Panc1 (cell line): ENCODE measurements around the gene RFX2. TPM values are rescaled to one million over a fixed set of nuclear protein-coding genes. Genes with fewer than 3 reads are reported as not detected.

ENCODE experiments used
- ATAC-seq: fragments of 200-7000 bp; cut with Tn5 transposase; 2 replicates; pipeline ENCODE4 v1.9.1; 2020; ENCODE audit warnings: mild to moderate bottlenecking, moderate library complexity
- BruUV-seq: library from RNA; stranded (reverse); fragments of 400-500 nt; replicated peaks from 2 replicates; lab custom pipeline; 2021; lab: Mats Ljungman, UMichigan
- CTCF ChIA-PET: fragments of 300-600 bp; sonication (Branson Sonifier 250); formaldehyde crosslinking; loops from one replicate; lab custom pipeline; 2022; ENCODE audit warnings: antibody characterized with exemption; lab: Charles Lee
- POLR2A ChIA-PET: fragments of 300-600 bp; sonication (Branson Sonifier 250); formaldehyde crosslinking; loops from one replicate; lab custom pipeline; 2022; ENCODE audit warnings: antibody characterized with exemption; lab: Charles Lee
- DNase-seq: peaks from one replicate; pipeline ENCODE4 v3.0.0-alpha.2; 2010; ENCODE audit warnings: low read depth, low spot score
- H3K27ac ChIP-seq: 2 replicates; pipeline ENCODE4 v1.5.1; 2011; ENCODE audit warnings: mild to moderate bottlenecking, low read length, inconsistent platforms
- H3K27me3 ChIP-seq: fragments of 200-500 bp; sonication (Bioruptor generic); 2 replicates; pipeline ENCODE4 v1.6.0; 2014; ENCODE audit warnings: low read length, inconsistent platforms; ENCODE audit not compliant: control insufficient read depth, insufficient read depth
- H3K36me3 ChIP-seq: fragments of 200-500 bp; sonication (Bioruptor generic); 2 replicates; pipeline ENCODE4 v1.5.1; 2014; ENCODE audit warnings: inconsistent platforms, mild to moderate bottlenecking, low read length, moderate library complexity; ENCODE audit not compliant: control insufficient read depth, insufficient read depth
- H3K4me1 ChIP-seq: 2 replicates; pipeline ENCODE4 v1.5.1; 2011; ENCODE audit warnings: inconsistent platforms, mild to moderate bottlenecking, low read length, moderate library complexity; ENCODE audit not compliant: control insufficient read depth, insufficient read depth
- H3K4me3 ChIP-seq, 2 experiments: 2 replicates each; pipeline ENCODE4 v1.5.1; 2011 to 2012; ENCODE audit warnings: low read depth in 2 of 2, low read length in 2 of 2, mild to moderate bottlenecking in 2 of 2, inconsistent platforms in 1 of 2, moderate library complexity in 1 of 2
- H3K9me3 ChIP-seq: fragments of 200-500 bp; sonication (Bioruptor generic); 2 replicates; pipeline ENCODE4 v1.5.1; 2014; ENCODE audit warnings: low read depth, mild to moderate bottlenecking, inconsistent platforms, low read length, moderate library complexity; ENCODE audit not compliant: control insufficient read depth, insufficient read depth
- POLR2AphosphoS5 ChIP-seq: IDR thresholded peaks from 2 replicates; pipeline ENCODE4 v1.6.1; 2012; ENCODE audit warnings: mild to moderate bottlenecking, low read depth, low read length, moderate library complexity
- REST ChIP-seq, 2 experiments: IDR thresholded peaks; 2 replicates each; pipeline ENCODE4 v1.6.1; 2011 to 2012; ENCODE audit warnings: low read depth in 2 of 2, control low read depth in 1 of 2, low read length in 1 of 2, mild to moderate bottlenecking in 1 of 2, moderate library complexity in 1 of 2; ENCODE audit not compliant: insufficient read depth in 1 of 2
- SIN3A ChIP-seq: IDR thresholded peaks from 2 replicates; pipeline ENCODE4 v1.6.1; 2012; ENCODE audit warnings: low read depth, mild to moderate bottlenecking, low read length, moderate library complexity, borderline replicate concordance; ENCODE audit not compliant: insufficient read depth
- TCF7L2 ChIP-seq: IDR thresholded peaks from 2 replicates; pipeline ENCODE4 v1.6.1; 2011; ENCODE audit warnings: mild to moderate bottlenecking, low read depth, low read length, inconsistent platforms
- in situ Hi-C: cut with HindIII; loops from 2 replicates; pipeline ENCODE4 v1.10.0; 2016; ENCODE audit warnings: low sequenced_read_pairs, low pct_unique_long_range_greater_than_20kb
- intact Hi-C: fragments of 100-400 bp; cut with micrococcal nuclease; formaldehyde crosslinking; loops from one replicate; pipeline ENCODE4 v1.10.0; 2022; ENCODE audit not compliant: unreplicated experiment
- total RNA-seq: library from RNA; stranded (reverse); gene quantifications from one replicate; pipeline ENCODE4 v1.2.1, GENCODE V29; 2021; ENCODE audit not compliant: unreplicated experiment
- TF ChIP-seq, protein P1 (sequence below): fragments of 450-650 bp; IDR thresholded peaks from 2 replicates; pipeline ENCODE4 v1.5.1; 2017; ENCODE audit warnings: mild to moderate bottlenecking

RFX2 gene
- total RNA-seq, 1 experiment from 2014 or later, result 8.0 TPM

DNA sequence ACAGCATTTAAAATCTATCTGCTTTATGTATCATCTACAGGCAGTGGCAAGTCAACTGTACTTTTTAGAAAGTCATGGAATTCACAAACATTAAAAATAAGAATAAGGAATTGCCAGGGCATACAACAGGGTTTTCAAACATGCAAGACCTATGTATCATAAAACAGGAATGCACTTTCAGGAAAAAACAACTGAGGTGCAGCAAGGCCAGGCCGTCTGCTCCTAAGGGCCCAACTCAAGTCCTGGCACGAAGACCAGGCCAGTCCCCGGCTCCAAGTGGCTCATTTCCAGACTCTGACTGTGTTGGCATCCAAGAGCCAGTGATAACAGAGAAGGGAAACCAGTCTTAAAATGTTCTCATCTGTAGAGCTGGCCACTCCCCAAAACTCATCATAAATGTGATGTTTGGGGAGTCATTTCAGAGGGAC, 7.1 kb downstream of the RFX2 start:
- TF ChIP-seq REST (IDR thresholded peaks at IDR 0.05; ENCODE audit: insufficient read depth in 1 of 2, low read depth in 2 of 2, low read length in 1 of 2) (no peak), SIN3A (no peak), POLR2AphosphoS5 (no peak), TCF7L2 (no peak)
- TF ChIP-seq, protein P1, sequence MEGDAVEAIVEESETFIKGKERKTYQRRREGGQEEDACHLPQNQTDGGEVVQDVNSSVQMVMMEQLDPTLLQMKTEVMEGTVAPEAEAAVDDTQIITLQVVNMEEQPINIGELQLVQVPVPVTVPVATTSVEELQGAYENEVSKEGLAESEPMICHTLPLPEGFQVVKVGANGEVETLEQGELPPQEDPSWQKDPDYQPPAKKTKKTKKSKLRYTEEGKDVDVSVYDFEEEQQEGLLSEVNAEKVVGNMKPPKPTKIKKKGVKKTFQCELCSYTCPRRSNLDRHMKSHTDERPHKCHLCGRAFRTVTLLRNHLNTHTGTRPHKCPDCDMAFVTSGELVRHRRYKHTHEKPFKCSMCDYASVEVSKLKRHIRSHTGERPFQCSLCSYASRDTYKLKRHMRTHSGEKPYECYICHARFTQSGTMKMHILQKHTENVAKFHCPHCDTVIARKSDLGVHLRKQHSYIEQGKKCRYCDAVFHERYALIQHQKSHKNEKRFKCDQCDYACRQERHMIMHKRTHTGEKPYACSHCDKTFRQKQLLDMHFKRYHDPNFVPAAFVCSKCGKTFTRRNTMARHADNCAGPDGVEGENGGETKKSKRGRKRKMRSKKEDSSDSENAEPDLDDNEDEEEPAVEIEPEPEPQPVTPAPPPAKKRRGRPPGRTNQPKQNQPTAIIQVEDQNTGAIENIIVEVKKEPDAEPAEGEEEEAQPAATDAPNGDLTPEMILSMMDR, result no peak
- Histone ChIP-seq H3K4me1 (peaks cover 2% of the 10 kb centered on the region), H3K36me3 (no peaks in the 10 kb centered on the region), H3K27ac (no peak overlapping the region), H3K9me3 (no peaks in the 10 kb centered on the region), H3K4me3 (no peak overlapping the region), H3K27me3 (no peaks in the 10 kb centered on the region)
- DNase-seq (no peak), ATAC-seq (no peak)
- POLR2A ChIA-PET, result no interaction called here
- intact Hi-C loops (no loop called here), in situ Hi-C loops (no loop called here)
- CTCF ChIA-PET, result no interaction called here
- BruUV-seq, result no TSS peak

DNA sequence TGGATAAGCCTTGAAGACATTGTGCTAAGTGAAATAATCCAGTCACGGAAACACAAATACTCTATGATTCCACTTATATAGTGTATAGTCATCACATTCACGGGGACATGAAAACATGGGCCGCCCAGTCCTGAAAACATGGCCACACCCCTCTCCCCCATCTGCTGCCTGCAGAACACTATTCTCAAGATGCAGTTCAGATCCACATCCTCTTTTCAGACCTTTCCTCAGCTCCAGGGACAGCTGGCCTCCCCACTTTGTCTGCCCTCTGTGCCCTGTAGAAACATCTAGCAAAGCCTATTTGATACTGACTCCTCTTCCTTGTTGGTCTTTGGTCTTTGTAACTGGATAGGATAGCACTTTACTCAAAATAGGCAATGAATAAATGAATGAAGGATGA, 8.3 kb downstream of the RFX2 start:
- CTCF ChIA-PET, result no interaction called here
- no peak for TF ChIP-seq SIN3A
- TF ChIP-seq POLR2AphosphoS5, result no peak
- TF ChIP-seq, protein P1, result no peak
- no peak for TF ChIP-seq REST (IDR thresholded peaks at IDR 0.05; ENCODE audit: insufficient read depth in 1 of 2, low read depth in 2 of 2, low read length in 1 of 2)
- no peak for TF ChIP-seq TCF7L2

More for the DNA sequence above, 8.3 kb downstream of the RFX2 start:
- Histone ChIP-seq H3K4me3 (no peak overlapping the region), H3K9me3 (no peaks in the 10 kb centered on the region), H3K27me3 (no peaks in the 10 kb centered on the region), H3K27ac (no peak overlapping the region), H3K4me1 (no peaks in the 10 kb centered on the region), H3K36me3 (no peaks in the 10 kb centered on the region)
- no peak for DNase-seq
- no TSS peak for BruUV-seq
- intact Hi-C loops, result no loop called here
- no peak for ATAC-seq
- POLR2A ChIA-PET, result no interaction called here
- in situ Hi-C loops, result no loop called here
